PFSK-1 (cell line): Measurements from ENCODE around the gene PLEKHA6.

ENCODE experiments used
- FOXP2 ChIP-seq: optimal IDR thresholded peaks from 2 replicates; pipeline ENCODE3; 2011; ENCODE audit warnings: borderline replicate concordance, control low read depth, inconsistent platforms; ENCODE audit not compliant: insufficient read depth; ENCODE audit errors: extremely low read length, extremely low read depth
- POLR2AphosphoS5 ChIP-seq: IDR thresholded peaks from 2 replicates; pipeline ENCODE4 v1.6.1; 2012; ENCODE audit warnings: low read depth, mild to moderate bottlenecking, control low read depth, low read length, moderate library complexity
- REST ChIP-seq, 2 experiments: IDR thresholded peaks; 2 replicates each; pipeline versions ENCODE4 v1.6.1 to v1.8.0; 2011 to 2012; ENCODE audit warnings: low read depth in 2 of 2, low read length in 2 of 2, control low read depth in 1 of 2, inconsistent platforms in 1 of 2, mild to moderate bottlenecking in 1 of 2, moderate library complexity in 1 of 2; ENCODE audit not compliant: insufficient read depth in 1 of 2
- SIN3A ChIP-seq: IDR thresholded peaks from 2 replicates; pipeline ENCODE4 v1.6.1; 2012; ENCODE audit warnings: mild to moderate bottlenecking, low read length, moderate library complexity, borderline replicate concordance; ENCODE audit not compliant: insufficient read depth
- TAF1 ChIP-seq: IDR thresholded peaks from 2 replicates; pipeline ENCODE4 v1.6.1; 2012; ENCODE audit warnings: low read length, control low read depth, borderline replicate concordance; ENCODE audit not compliant: insufficient read depth

PLEKHA6 gene

GRCh38 chr1:204198348-204199340 lies 161.1 kb downstream of the PLEKHA6 start:
- TF ChIP-seq TAF1, result no peak
- no peak for TF ChIP-seq REST (IDR thresholded peaks at IDR 0.05; ENCODE audit: insufficient read depth in 1 of 2, low read depth in 2 of 2, low read length in 2 of 2)
- TF ChIP-seq SIN3A, result no peak
- TF ChIP-seq FOXP2, result no peak
- no peak for TF ChIP-seq POLR2AphosphoS5

- TF ChIP-seq POLR2AphosphoS5, result no peak
- TF ChIP-seq SIN3A, result no peak
- no peak for TF ChIP-seq TAF1
- no peak for TF ChIP-seq REST (IDR thresholded peaks at IDR 0.05; ENCODE audit: insufficient read depth in 1 of 2, low read depth in 2 of 2, low read length in 2 of 2)
- no peak for TF ChIP-seq FOXP2
Measured at GRCh38 chr1:204197068-204197467, 162.7 kb downstream of the PLEKHA6 start.

DNA sequence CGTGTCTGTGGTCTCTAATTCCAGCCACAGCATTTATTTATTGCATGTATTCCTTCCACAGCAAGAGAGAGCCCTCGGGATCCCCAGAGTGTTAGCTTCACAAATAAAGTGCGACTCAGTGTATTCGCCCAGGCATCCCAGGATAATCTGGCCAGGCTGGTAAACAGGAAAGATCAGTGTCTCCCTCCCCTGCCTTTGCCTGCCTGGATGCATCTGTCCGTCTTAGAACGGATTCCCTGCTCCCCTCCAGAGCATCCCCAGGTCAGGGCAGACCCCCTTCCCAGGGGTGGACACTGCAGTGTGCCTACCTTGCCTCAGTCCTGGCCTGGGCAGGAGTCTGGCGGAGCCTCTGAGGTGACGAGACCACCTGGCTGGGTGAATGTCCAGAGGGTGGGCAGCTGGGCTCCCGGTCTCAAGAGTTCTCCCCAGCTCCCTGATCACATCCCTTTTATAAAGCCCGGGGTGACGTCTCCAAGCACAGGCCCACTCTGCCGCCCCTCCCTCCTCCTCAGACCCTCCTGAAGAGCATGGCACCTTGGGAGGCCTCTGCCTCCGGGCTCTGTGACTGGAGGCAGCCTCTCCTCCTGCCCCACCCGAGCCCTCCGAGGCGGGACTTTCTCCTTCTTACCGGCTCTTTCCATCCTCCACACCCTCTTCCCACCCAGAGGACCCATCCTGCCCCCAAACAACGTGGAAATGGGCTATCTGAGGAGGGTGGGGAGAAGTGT lies 163.5 kb downstream of the PLEKHA6 start, which contains the start of gene KISS1:
Gene KISS1, minus strand, starts transcription at position 424 of the 728 bp plus-strand sequence. CDS start 3,615 bp downstream, outside the sequence.
- TF ChIP-seq SIN3A, result no peak

GRCh38 chr1:204194771-204195170 lies 165.0 kb downstream of the PLEKHA6 start:
- TF ChIP-seq SIN3A (no peak), FOXP2 (no peak), TAF1 (no peak), REST (IDR thresholded peaks at IDR 0.05; ENCODE audit: insufficient read depth in 1 of 2, low read depth in 2 of 2, low read length in 2 of 2) (no peak), POLR2AphosphoS5 (no peak)

- no peak for TF ChIP-seq FOXP2
- TF ChIP-seq TAF1, result no peak
- TF ChIP-seq POLR2AphosphoS5, result no peak
- no peak for TF ChIP-seq REST (IDR thresholded peaks at IDR 0.05; ENCODE audit: insufficient read depth in 1 of 2, low read depth in 2 of 2, low read length in 2 of 2)
- TF ChIP-seq SIN3A, result no peak
Measured at GRCh38 chr1:204194080-204194479, 165.6 kb downstream of the PLEKHA6 start.
